ENCODE data around the gene ADORA1. TPM values are rescaled to one million over a fixed set of nuclear protein-coding genes. Genes with fewer than 3 reads are reported as not detected.

The ADORA1 gene
- total RNA-seq, result 4.1 TPM
- long read RNA-seq, partial matches to known transcripts, result 8 of 10 reads
- long read RNA-seq, other reads (novel, unspliced or antisense), result 2 of 10 reads

- H3K4me1 ChIP-seq, result peaks cover 56% of the 10 kb centered on the region
- peak; percentile 68 for DNase-seq
- intact Hi-C loops (cut with DNase I), result no loop called here
- peaks cover 63% of the 10 kb centered on the region for H3K27me3 ChIP-seq (ENCODE audit: low read depth)
- H3K4me3 ChIP-seq, result peak within 1 kb of the TSS; percentile 52
- peak within 1 kb of the TSS; percentile 31 for H3K27ac ChIP-seq
- ATAC-seq, result peak; percentile 84 to 87
- no peaks in the 10 kb centered on the region for H3K36me3 ChIP-seq
- peak; percentile 4 for TF ChIP-seq CTCF (IDR thresholded peaks at IDR 0.05)
- no peaks in the 10 kb centered on the region for H3K9me3 ChIP-seq
Measured at GRCh38 chr1:203127666-203128430, at the start of gene ADORA1. TSS of gene ADORA1 (plus strand) at chr1:203127726. CDS start at chr1:203128842, 1,116 bp downstream.

GRCh38 chr1:203077956-203078355 lies 49.6 kb upstream of the ADORA1 start:
- intact Hi-C loops (cut with DNase I), result no loop called here
- DNase-seq (no peak), ATAC-seq (no peak)
- H3K4me1 ChIP-seq, result peaks cover 9% of the 10 kb centered on the region
- H3K9me3 ChIP-seq, result no peaks in the 10 kb centered on the region
- H3K36me3 ChIP-seq, result no peaks in the 10 kb centered on the region
- H3K4me3 ChIP-seq, result no peak overlapping the region
- no peak overlapping the region for H3K27ac ChIP-seq
- peaks cover 16% of the 10 kb centered on the region for H3K27me3 ChIP-seq (ENCODE audit: low read depth)
- no peak for TF ChIP-seq CTCF (IDR thresholded peaks at IDR 0.05)

GRCh38 chr1:203078478-203078877 lies 49.0 kb upstream of the ADORA1 start:
- H3K4me3 ChIP-seq, result no peak overlapping the region
- no peak overlapping the region for H3K27ac ChIP-seq
- peaks cover 16% of the 10 kb centered on the region for H3K27me3 ChIP-seq (ENCODE audit: low read depth)
- no peaks in the 10 kb centered on the region for H3K36me3 ChIP-seq
- peaks cover 9% of the 10 kb centered on the region for H3K4me1 ChIP-seq
- DNase-seq (no peak), ATAC-seq (no peak)
- intact Hi-C loops (cut with DNase I), result no loop called here
- TF ChIP-seq CTCF (IDR thresholded peaks at IDR 0.05), result no peak
- no peaks in the 10 kb centered on the region for H3K9me3 ChIP-seq

- Histone ChIP-seq H3K4me3 (no peak overlapping the region), H3K36me3 (no peaks in the 10 kb centered on the region), H3K4me1 (peaks cover 7% of the 10 kb centered on the region), H3K9me3 (no peaks in the 10 kb centered on the region), H3K27ac (no peak overlapping the region), H3K27me3 (ENCODE audit: low read depth) (peaks cover 14% of the 10 kb centered on the region)
- DNase-seq (no peak), ATAC-seq (no peak)
- intact Hi-C loops (cut with DNase I), result no loop called here
- no peak for TF ChIP-seq CTCF (IDR thresholded peaks at IDR 0.05)
Measured at GRCh38 chr1:203080456-203080855, 47.1 kb upstream of the ADORA1 start.

GRCh38 chr1:203081465-203082230 lies 45.9 kb upstream of the ADORA1 start:
- no peak for ATAC-seq
- no peaks in the 10 kb centered on the region for H3K36me3 ChIP-seq
- H3K27me3 ChIP-seq (ENCODE audit: low read depth), result peaks cover 2% of the 10 kb centered on the region
- TF ChIP-seq CTCF (IDR thresholded peaks at IDR 0.05), result no peak
- no peak overlapping the region for H3K4me3 ChIP-seq
- H3K9me3 ChIP-seq, result no peaks in the 10 kb centered on the region
- intact Hi-C loops (cut with DNase I), result no loop called here
- H3K27ac ChIP-seq, result no peak overlapping the region
- no peak for DNase-seq
- H3K4me1 ChIP-seq, result no peaks in the 10 kb centered on the region

Data from lower lobe of right lung (tissue), 2 donors.